GM19328 (cell line): ENCODE data around the gene WIPF2.

Experiments
- ATAC-seq: cut with Tn5 transposase; IDR thresholded peaks from one replicate; pipeline ENCODE4 v1.9.1; 2021; ENCODE audit warnings: mild to moderate bottlenecking, moderate library complexity; ENCODE audit not compliant: unreplicated experiment

The WIPF2 gene, protein sequence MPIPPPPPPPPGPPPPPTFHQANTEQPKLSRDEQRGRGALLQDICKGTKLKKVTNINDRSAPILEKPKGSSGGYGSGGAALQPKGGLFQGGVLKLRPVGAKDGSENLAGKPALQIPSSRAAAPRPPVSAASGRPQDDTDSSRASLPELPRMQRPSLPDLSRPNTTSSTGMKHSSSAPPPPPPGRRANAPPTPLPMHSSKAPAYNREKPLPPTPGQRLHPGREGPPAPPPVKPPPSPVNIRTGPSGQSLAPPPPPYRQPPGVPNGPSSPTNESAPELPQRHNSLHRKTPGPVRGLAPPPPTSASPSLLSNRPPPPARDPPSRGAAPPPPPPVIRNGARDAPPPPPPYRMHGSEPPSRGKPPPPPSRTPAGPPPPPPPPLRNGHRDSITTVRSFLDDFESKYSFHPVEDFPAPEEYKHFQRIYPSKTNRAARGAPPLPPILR

DNA sequence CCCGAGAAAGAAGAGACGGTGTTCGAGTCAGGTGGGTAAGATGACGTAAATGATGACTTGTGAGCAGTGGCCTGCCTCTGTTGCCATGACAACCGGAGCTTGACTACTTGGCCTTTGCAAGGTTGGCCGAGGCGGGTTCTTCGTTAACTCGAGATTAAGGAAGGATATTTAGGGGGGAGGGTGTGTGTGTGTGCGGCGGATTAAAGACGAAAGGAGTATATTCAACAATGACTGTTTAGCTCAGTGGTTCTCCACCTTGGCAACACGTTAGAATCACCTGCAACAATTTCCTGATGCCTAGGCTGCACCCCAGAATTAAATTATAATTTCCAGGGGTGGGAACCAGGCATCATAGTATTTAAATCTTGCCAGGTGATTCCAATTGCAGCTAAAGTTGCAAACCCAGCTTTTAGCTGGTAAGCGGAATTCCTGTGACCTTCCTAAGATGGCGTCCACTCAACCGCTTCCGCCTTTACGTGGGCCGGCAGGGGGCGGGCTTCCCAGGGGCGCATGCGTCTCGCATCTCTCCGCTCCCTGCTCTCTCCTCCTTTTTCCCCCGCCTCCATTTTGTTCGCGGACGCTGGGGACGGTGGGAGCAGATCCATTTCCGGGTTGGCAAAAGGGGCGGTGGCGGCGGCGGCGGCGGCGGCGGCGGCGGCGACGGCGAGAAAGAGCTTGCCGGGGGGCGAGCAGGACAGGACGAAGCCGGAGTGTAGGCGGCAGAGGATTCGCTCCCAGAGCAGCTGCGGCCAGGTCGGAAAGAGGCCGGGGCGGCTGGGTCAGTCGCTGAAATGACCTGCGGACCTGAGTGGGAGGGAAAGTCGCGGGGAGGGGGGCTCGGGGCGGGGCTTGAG is at the start of gene WIPF2:
WIPF2 (plus strand) TSS at position 565 of the 854 bp plus-strand sequence. CDS start 37,156 bp downstream, outside the sequence.
- peak; percentile 95 for ATAC-seq

DNA sequence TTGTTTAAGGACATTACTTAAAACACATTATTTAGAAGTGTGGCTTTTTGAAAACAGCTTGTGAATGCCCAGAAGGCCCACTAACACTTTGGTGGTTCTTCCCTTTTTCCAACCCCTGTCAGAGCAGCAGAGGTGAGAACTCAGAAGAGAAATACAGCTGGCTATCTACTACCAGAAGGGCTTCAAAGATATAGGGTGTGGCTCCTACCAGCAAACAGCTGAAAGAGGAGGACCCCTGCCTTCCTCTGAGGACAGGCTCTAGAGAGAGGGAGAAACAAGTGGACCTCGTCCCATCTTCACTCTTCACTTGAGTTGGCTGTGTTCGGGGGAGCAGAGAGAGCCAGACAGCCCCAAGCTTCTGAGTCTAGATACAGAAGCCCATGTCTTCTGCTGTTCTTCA is 48.8 kb upstream of the WIPF2 start:
- ATAC-seq = no peak

DNA sequence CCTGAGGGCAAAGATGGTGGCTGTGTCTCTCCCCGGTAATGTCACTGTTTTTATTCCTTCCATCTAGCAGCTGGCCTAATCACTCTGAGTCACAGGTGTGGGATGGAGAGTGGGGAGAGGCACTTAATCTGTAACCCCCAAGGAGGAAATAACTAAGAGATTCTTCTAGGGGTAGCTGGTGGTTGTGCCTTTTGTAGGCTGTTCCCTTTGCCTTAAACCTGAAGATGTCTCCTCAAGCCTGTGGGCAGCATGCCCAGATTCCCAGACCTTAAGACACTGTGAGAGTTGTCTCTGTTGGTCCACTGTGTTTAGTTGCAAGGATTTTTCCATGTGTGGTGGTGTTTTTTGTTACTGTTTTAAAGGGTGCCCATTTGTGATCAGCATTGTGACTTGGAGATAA is 47.4 kb upstream of the WIPF2 start:
- no peak for ATAC-seq

DNA sequence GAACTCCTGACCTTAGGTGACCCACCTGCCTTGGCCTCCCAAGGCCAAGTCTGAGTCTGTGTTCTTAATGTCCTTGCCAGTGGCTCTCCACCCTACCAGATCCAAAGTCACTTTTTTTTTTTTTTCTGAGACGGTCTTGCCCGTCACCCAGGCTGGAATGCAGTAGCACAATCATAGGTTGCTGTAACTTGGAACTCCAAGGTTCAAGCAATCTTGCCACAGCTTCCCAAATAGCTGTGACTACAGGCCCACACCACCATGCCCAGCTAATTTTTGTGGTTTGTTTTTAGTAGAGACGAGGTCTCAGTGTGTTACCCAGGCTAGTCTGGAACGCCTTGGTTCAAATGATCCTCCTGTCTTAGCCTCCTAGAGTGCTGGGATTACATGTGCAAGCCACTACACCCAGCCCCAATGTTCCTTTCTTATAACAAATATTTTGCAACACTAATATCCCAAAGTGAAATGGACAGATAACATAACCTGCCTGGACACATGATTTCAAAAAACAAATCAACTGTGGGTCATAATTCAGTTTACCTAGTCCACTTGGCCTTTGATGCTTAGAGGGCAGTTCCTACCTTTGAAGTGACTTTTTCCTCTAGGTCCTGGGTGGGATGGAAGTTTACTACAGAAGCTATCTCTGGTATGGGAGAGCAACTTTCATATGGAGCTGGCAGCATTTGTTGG is 45.9 kb upstream of the WIPF2 start:
- no peak for ATAC-seq

DNA sequence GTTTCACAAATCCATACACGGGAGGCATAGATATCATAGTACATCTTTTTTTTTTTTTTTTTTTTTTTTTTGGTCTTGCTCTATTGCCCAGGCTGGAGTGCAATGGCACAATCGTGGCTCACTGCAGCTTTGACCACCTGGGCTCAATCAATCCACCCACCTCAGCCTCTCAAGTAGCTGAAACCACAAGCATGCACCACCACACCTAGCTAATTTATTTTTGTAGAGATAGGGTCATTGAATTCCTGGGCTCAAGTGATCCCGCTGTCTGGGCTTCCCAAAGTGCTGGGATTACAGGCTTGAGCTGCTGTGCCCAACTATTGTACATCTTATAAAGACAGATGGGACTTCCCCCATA is 45.3 kb upstream of the WIPF2 start:
- no peak for ATAC-seq

DNA sequence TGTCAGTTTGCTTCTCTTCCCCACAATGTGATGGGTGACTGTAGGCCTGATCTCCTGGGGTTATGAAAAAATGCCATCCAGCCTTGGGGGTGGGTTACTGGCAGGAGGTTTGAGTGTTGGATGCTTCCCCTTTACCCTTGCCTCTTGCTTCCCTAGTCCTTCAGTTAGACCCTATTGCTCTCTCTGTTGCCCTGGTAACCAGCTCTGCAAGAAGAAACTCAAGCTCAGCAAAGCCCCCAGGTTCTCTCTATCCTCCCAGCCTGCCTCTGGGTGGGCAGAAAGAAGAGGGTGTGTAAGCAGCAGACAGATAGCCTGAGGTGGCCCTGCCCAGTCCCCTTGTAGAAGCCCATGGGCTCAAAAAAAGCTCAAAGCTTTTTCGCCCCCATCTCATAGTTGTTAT is 44.6 kb upstream of the WIPF2 start:
- ATAC-seq = no peak

DNA sequence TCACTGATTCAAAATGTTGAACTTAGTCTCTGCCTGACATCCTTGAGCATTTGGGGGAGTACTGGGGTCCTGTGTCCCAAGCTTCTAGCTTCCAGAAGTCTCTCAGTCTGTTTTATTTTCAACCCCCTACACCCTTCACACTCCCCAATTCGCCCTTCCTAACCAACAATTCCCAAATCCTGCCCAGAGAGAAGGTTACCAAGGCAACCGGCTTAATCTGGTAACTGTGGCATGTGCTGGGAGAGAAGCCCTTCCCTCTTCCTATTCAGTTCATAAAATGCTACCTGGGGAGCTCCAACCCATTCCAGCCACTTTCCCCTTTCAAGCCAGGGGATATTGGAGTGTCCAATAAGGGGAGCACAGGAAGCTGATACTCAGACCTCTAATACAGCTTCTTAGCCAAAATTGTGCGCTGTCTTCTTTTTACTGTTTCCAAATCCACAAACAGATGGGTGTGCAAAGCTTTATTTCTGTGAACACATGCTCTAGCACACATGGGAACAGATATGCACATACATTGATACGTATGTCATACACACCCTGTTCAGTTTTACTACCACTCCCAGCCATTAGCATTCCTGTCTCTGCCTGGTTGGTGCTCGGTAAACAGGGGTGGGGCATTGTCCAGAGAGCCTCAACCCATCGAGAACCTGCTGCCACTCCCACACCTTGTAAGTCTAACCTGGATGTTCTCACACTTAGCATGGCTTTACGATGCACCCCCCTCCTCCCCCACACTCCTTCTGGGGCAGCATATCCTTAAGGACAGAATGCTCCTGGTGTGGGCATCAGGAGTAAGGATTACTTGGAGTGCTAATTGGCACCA is 43.0 kb upstream of the WIPF2 start:
- no peak for ATAC-seq

DNA sequence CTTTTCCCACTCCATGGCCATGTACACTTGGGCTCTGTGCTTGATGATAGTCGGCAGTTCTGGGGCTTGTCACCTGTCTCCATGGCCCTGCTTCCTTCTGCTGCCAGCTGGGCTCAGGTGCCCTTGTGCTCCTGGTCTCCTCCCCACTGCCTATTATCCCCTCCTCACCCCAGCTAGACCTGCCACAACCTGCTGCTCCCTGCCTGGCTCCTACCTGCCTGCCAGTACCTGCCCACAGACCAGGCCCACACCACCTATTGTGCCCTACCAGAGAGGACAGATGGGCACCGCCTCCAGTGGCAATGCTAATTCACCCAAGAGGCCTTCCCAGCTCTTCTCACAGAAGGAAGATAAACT is 42.4 kb upstream of the WIPF2 start:
- no peak for ATAC-seq

DNA sequence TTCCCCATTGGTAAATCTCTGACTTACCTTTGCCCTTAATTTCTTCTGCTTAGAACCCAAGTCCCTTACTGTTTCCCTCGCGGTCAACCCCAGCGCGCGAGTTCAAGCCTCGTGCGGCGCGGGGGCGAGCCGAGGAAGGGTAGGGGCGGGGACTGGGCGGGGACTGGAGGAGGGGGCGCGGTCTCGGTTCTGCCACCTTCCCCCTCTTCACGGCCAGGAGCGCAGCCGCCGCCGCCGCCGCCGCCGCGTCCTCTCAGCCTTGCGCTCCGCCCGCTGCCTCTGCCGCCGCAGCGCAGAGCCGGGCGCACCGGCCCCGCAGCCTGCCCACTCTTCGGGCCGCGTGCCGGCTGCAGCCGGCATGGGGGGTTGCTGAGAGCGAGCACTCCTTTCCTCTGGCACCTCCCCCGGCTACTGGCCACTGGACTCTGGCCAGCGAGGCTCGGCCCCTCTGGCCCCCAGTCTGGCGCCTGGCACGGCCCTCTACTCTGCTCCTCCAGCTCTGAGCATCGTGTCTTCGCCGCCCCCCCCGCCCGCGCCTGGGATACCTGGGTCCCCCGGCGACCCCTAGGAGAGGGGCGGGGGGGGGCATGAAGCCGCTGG is 41.7 kb upstream of the WIPF2 start, which contains the start of gene RAPGEFL1:
RAPGEFL1 (plus strand) TSS at position 196 of the 600 bp plus-strand sequence; CDS start at position 588, 392 bp downstream.
- ATAC-seq = peak; percentile 47

DNA sequence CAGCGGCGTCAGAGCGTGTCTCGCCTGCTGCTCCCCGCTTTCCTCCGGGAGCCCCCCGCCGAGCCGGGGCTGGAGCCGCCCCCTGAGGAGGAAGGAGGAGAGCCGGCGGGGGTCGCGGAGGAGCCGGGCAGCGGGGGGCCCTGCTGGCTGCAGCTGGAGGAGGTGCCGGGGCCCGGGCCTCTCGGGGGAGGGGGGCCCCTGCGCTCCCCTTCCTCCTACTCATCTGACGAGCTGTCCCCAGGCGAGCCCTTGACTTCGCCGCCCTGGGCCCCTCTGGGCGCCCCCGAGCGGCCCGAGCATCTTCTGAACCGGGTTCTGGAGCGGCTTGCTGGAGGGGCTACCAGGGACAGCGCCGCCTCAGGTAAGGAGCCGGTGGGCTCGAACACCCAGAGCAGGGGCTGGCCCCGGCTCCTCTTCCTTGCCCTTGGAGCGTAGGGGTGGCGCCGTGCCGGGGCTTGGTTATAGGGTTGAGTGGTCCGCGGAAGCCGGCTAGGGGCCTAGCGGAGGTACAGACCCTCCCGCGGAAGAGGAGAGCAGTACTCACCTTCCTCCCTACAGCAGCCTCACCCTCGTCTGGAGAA is 41.0 kb upstream of the WIPF2 start:
- no peak for ATAC-seq

DNA sequence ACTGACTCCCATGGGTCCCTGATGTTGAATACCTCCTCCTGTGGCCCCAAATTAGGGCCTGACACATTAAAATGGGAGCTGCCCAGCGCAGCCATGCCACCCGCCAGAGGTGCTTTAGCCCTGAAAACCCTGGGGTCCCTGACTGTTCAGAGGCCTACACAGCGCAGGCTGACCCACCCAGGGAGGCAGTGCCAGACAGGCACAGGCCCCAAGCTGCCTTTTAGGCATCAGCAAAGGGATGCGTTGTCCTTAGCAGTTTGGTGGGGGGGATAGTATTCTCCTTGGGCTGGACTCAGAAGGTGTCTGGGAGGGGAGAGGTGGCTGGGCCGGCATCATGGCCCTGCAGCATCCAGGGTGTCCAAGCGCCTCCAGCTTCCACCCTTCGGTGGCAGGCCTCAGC is 40.4 kb upstream of the WIPF2 start:
- no peak for ATAC-seq

DNA sequence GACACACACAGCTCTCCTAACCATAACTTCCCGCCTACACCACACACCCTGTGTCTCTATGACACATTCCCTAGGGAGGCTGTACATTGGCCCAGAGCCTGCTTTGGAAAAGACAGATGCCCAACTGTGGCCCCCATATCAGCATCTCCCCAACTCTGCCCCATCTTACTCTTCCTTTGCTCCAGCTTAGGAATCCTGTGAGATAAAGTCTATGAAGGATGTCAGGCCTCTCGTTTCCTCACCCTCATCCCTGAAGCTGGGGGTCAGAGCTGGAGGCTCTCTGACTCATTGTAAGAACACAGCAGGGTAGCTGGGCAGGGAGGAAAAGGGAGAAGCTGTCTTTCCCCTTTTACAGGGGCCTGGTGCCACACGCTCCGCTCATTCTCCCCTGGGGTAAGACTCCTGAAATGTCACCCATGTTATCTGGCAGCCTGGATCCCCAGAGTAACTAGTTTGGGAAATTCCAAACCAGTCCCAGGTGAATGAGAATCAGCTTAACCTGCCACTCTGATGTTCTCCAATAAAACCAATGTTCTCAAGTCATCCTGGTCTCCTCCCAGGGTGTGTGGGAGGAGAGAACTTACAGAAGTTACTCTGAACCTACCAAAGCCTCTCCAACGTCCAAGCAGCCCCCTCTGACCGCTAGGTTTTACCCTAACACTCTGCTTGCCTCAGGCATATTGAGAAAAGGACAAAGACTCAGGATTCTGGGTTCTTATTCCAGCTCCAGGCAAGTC is 39.0 kb upstream of the WIPF2 start:
- no peak for ATAC-seq

DNA sequence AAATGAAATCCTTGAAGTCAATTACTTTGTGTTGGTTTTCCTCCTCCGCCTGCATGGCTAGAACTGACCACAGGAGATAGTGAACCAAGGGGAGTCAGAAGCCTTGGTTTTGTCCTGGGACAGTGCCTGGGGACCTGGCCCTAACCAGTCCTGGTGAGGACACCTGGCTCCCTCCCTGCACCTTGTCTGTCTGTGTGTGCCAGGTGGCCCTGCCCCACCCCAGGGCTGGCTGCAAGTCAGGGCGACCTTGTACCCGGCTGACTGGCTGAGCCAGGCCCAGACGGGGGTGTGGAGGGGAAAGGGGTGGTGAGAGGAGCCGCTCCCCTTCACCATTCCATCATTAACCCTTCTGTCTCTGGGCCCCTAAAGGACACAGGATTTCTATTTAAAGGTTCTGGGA is 38.4 kb upstream of the WIPF2 start:
- no peak for ATAC-seq

DNA sequence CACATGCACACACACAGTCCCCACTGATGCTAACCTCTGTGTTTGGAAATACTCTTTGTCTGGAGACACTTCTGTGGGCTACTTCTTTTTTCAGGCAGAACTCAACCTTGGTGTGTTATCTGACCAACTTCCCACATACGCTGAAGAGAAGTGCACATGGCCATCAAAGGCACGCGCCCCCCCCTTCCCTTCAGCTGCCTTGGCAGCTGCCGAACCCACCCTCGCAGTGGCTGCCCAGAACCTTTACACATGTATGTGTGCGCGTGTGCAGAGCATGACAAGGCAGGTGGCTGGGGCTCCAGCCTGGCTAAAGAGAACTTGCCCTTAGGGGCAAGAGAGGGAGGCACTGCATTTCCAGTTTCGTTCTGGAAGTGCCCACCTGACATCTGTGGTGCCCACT is 37.9 kb upstream of the WIPF2 start:
- ATAC-seq = no peak

DNA sequence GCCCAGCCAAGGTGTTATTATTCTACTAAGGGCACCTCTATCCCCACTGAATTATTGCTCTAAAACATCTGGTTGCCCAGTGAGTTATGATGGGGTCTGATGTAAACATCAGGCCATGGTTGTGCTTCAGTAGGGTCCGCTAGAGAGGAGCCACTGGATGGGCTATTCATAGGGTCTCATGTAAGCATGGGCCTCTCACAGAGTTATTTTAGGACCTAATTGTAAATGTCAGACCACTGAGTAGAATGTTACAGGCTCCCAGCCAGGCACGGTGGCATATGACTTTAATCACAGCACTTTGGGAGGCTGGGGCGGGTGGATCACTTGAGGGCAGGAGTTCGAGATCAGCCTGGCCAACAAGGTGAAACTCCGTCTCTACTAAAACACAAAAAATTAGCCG is 36.5 kb upstream of the WIPF2 start:
- ATAC-seq = no peak

DNA sequence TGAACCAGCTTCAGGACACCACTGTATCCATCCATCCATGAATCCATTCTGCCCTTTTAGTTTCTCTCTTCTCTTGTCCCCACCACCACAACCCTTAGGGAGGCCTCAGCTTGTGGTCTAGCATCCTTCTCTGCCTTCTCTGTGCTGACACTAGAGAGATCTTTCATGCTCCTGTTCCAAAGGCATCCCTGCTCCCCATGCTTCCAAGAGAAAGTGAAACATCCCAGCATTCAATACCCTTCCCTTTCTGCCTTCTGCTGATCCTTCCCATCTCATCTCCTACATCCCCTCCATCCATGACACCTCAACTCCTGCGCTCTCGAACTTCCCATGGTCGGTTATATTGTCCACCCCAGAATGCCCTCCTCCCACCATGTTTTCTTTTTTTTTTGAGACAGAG is 31.9 kb upstream of the WIPF2 start:
- no peak for ATAC-seq

DNA sequence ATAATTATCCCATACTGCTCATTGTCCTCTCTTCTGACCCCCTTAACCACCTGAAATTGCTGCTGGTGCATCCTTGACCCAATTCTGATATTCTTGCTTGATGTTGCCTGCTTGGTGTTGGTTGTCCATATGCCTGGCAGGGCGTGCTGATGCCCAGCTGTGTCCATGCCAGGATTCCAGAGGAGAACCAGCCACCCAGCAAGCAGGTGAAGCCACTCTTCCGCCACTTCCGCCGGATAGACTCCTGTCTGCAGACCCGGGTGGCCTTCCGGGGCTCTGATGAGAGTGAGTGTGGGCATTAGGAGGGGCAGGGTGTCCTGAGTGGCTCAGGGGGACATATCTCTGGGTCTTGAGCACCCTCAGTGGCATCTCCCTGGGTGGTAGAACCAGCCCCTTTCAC is 30.4 kb upstream of the WIPF2 start:
- no peak for ATAC-seq

DNA sequence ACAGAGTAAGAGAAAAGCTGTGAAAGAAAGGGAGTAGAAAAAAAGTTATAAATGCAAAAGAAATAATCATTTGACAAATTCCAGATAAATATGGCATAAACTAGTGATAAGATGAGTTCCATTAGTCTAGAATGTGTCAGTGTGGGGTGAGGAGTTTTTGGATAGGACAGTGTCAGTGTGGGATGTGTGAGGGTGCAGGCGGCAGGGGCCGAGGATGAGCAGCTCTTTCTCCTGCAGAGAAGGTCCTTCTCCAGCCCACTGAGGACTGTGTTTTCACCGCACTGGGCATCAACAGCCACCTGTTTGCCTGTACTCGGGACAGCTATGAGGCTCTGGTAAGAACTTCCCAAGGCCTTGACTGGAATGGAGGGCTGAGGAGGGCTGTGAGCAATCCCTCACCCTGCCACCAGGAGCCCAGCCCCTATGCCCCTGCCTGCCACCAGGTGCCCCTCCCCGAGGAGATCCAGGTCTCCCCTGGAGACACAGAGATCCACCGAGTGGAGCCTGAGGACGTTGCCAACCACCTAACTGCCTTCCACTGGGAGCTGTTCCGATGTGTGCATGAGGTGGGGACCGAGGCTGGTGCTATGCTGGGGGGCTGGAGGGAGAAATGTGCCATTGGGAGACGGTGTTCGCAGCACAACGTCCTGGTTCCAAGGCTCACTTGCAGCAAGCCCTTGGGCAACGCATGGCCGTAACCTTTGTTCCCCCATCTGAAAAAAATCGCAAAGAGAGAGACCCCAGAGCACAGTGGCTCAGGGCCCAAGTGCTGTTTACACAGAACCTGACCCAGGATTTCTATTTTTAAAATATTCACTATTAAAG is 28.7 kb upstream of the WIPF2 start:
- no peak for ATAC-seq
